Osteocyte (in vitro differentiated cells): ENCODE data around the gene CCDC60. TPM values are rescaled to one million over a fixed set of nuclear protein-coding genes. Genes with fewer than 3 reads are reported as not detected.

Experiments used
- DNase-seq: peaks from one replicate; pipeline ENCODE4 v3.0.0; 2021; ENCODE audit warnings: mixed read lengths; ENCODE audit not compliant: unreplicated experiment; ENCODE audit errors: extremely low spot score
- H3K27ac Mint-ChIP-seq: one replicate; pipeline ENCODE4 v1.8.0; 2021; ENCODE audit warnings: mild to moderate bottlenecking, mixed read lengths; ENCODE audit not compliant: unreplicated experiment
- H3K27me3 Mint-ChIP-seq: one replicate; pipeline ENCODE4 v1.8.0; 2021; ENCODE audit warnings: mixed read lengths; ENCODE audit not compliant: unreplicated experiment
- H3K36me3 Mint-ChIP-seq: one replicate; pipeline ENCODE4 v1.8.0; 2021; ENCODE audit warnings: mixed read lengths; ENCODE audit not compliant: unreplicated experiment
- H3K4me1 Mint-ChIP-seq: one replicate; pipeline ENCODE4 v1.8.0; 2021; ENCODE audit warnings: mixed read lengths; ENCODE audit not compliant: unreplicated experiment
- H3K4me3 Mint-ChIP-seq: one replicate; pipeline ENCODE4 v1.8.0; 2021; ENCODE audit warnings: mild to moderate bottlenecking, moderate library complexity, mixed read lengths; ENCODE audit not compliant: unreplicated experiment
- H3K9me3 Mint-ChIP-seq: one replicate; pipeline ENCODE4 v1.8.0; 2021; ENCODE audit warnings: mixed read lengths; ENCODE audit not compliant: unreplicated experiment
- total RNA-seq: library from RNA; stranded (reverse); gene quantifications from 2 replicates; pipeline ENCODE4 v1.2.1, GENCODE V29; 2021
- TF ChIP-seq, protein P1 (sequence below): fragments of 200-600 bp; sonication (generic); IDR thresholded peaks from 2 replicates; pipeline ENCODE4 v1.5.0; 2021; ENCODE audit warnings: antibody characterized with exemption, mild to moderate bottlenecking, moderate library complexity

Gene CCDC60
- total RNA-seq, 1 donor from 2014 or later: not detected

DNA sequence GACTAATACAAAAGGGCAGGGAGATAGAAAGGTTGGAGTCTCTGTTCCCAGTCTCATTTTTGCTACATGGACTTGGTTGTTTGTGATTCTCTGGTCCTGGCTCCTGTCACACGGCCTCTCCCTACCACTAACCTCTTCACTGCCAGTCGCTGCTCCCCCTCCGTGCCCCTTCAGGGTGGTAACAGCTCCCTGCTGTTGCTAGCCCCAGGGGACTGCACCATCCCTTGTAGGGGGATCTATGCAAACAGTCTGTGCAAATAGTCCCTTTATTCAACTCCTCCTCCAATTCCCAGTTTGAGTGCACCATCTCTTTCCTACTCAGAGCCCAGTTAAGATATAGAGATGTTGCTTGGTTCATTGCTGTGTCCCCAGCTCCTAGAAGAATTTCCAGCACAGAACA, 51.1 kb downstream of the CCDC60 start:
- peaks cover 32% of the 10 kb centered on the region for H3K9me3 Mint-ChIP-seq
- TF ChIP-seq, protein P1, sequence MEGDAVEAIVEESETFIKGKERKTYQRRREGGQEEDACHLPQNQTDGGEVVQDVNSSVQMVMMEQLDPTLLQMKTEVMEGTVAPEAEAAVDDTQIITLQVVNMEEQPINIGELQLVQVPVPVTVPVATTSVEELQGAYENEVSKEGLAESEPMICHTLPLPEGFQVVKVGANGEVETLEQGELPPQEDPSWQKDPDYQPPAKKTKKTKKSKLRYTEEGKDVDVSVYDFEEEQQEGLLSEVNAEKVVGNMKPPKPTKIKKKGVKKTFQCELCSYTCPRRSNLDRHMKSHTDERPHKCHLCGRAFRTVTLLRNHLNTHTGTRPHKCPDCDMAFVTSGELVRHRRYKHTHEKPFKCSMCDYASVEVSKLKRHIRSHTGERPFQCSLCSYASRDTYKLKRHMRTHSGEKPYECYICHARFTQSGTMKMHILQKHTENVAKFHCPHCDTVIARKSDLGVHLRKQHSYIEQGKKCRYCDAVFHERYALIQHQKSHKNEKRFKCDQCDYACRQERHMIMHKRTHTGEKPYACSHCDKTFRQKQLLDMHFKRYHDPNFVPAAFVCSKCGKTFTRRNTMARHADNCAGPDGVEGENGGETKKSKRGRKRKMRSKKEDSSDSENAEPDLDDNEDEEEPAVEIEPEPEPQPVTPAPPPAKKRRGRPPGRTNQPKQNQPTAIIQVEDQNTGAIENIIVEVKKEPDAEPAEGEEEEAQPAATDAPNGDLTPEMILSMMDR: no peak
- no peak overlapping the region for H3K4me3 Mint-ChIP-seq
- DNase-seq: no peak
- no peaks in the 10 kb centered on the region for H3K27me3 Mint-ChIP-seq
- H3K4me1 Mint-ChIP-seq: no peaks in the 10 kb centered on the region
- no peak overlapping the region for H3K27ac Mint-ChIP-seq
- H3K36me3 Mint-ChIP-seq: no peaks in the 10 kb centered on the region

DNA sequence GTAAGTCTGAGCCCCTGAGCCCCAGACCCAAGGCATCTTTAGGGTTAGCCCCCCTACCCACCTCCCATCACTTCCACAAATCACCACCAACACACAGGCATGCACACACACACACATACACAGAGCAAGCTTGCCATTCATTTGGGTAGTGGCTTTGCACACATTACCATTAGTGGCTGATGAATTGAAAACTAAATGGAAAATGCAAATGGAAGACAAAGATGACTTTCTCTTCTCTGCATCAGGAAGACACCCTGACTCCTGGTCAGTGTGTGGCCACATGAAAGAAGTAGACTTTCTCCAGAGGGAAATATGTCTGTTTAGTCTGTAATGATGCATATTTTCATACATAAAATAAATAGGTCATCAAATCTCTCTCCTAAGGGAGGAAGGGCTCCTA, 55.2 kb downstream of the CCDC60 start:
- TF ChIP-seq, protein P1: no peak
- H3K36me3 Mint-ChIP-seq: no peaks in the 10 kb centered on the region
- peaks cover 15% of the 10 kb centered on the region for H3K9me3 Mint-ChIP-seq
- H3K4me1 Mint-ChIP-seq: no peaks in the 10 kb centered on the region
- DNase-seq: no peak
- no peaks in the 10 kb centered on the region for H3K27me3 Mint-ChIP-seq
- no peak overlapping the region for H3K27ac Mint-ChIP-seq
- H3K4me3 Mint-ChIP-seq: no peak overlapping the region

DNA sequence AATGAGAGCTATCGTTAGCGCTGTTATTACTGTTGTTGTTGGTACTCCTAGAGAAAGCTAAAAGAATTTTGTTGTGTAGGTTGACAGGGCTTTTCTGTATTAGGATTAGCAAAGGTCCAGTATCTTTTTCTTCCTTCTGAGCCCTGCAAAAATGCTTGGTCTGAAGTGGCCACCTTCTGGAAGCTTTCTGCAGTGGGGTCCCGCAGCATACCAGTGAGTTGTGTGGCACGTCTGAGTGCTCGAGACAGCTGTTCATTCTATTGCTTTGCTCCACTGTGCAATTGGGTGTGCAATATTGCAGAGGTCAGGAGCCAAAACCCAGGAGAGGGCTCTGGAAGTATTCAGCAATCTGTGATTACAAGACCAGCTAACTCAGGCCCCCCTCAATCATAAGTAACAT, 57.1 kb downstream of the CCDC60 start:
- DNase-seq: no peak
- Mint-ChIP-seq H3K4me1 (no peaks in the 10 kb centered on the region), H3K36me3 (no peaks in the 10 kb centered on the region), H3K4me3 (no peak overlapping the region), H3K27ac (no peak overlapping the region), H3K9me3 (no peaks in the 10 kb centered on the region), H3K27me3 (no peaks in the 10 kb centered on the region)
- TF ChIP-seq, protein P1: no peak

DNA sequence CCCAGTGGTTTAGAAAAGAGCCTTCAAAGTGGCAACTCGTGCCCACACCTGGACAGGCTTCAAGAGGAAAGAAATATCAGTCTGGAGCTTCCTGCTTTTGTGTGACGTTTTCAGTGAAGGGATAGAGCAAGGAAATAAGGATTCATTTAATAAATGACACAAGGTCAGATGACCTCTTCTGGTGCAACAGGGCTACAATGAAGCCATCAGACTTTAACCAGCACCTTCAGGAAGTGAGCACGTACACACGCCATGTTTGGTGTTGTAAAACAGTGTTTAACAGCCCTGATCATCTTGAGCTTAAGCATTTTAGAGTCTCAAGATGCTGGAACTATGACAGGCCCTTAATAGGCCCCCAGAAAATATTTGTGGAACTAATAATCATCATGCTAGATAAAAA, 59.1 kb downstream of the CCDC60 start:
- no peaks in the 10 kb centered on the region for H3K9me3 Mint-ChIP-seq
- TF ChIP-seq, protein P1: no peak
- no peak overlapping the region for H3K4me3 Mint-ChIP-seq
- H3K4me1 Mint-ChIP-seq: no peaks in the 10 kb centered on the region
- H3K36me3 Mint-ChIP-seq: no peaks in the 10 kb centered on the region
- H3K27ac Mint-ChIP-seq: no peak overlapping the region
- H3K27me3 Mint-ChIP-seq: no peaks in the 10 kb centered on the region
- DNase-seq: no peak

DNA sequence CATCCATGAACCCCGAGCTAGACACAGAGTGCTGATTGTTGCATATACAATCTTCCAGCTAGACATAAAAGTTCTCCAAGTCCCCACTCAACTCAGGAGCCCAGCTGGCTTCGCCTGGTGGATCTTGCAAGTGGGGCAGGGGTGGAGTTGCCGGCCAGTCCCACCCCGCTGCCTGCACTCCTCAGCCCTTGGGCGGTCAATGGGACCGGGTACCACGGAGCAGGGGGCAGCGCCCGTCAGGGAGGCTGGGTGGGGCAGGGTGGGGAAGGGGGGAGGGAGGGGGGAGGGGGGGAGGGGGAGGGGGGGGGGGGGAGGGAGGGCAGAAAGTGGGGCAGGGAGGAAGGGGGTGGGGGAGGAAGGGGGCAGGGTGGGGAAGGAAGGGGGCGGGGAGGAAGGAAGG, 63.0 kb downstream of the CCDC60 start:
- no peak for DNase-seq
- no peaks in the 10 kb centered on the region for H3K27me3 Mint-ChIP-seq
- peaks cover 6% of the 10 kb centered on the region for H3K9me3 Mint-ChIP-seq
- no peaks in the 10 kb centered on the region for H3K4me1 Mint-ChIP-seq
- TF ChIP-seq, protein P1: no peak
- H3K4me3 Mint-ChIP-seq: no peak overlapping the region
- no peaks in the 10 kb centered on the region for H3K36me3 Mint-ChIP-seq
- no peak overlapping the region for H3K27ac Mint-ChIP-seq
